Effector memory CD8-positive, alpha-beta T cell (primary cell): ENCODE measurements around the gene ITPR3.
A peak's percentile ranks its signal among the peaks of the same experiment; 100 is the strongest.

Source experiments
- ATAC-seq: fragments of 150-1000 bp; cut with Tn5 transposase; replicated peaks from 2 replicates; pipeline ENCODE4 v1.10.0; 2021; ENCODE audit warnings: mild to moderate bottlenecking, moderate library complexity
- DNase-seq, 3 experiments: peaks; one replicate each; pipeline ENCODE4 v3.0.0; 2021
- H3K27ac Mint-ChIP-seq, 2 donors: one replicate each; pipeline ENCODE4 v1.8.0; 2022; ENCODE audit warnings: mild to moderate bottlenecking in 2 of 2, mixed read lengths in 2 of 2, moderate library complexity in 2 of 2
- H3K27me3 Mint-ChIP-seq, 2 donors: one replicate each; pipeline ENCODE4 v1.8.0; 2022; ENCODE audit warnings: mixed read lengths in 2 of 2
- H3K36me3 Mint-ChIP-seq: one replicate; pipeline ENCODE4 v1.8.0; 2022; ENCODE audit warnings: mild to moderate bottlenecking, moderate library complexity, mixed read lengths; ENCODE audit not compliant: insufficient read depth
- H3K4me1 Mint-ChIP-seq, 2 donors: one replicate each; pipeline ENCODE4 v1.8.0; 2022; ENCODE audit warnings: low read depth in 2 of 2, mixed read lengths in 2 of 2
- H3K4me3 Mint-ChIP-seq, 2 donors: one replicate each; pipeline ENCODE4 v1.8.0; 2022; ENCODE audit warnings: mild to moderate bottlenecking in 2 of 2, mixed read lengths in 2 of 2, moderate library complexity in 2 of 2
- H3K9me3 Mint-ChIP-seq, 2 donors: one replicate each; pipeline ENCODE4 v1.8.0; 2022; ENCODE audit warnings: mixed read lengths in 2 of 2

ITPR3 gene

GRCh38 chr6:33585403-33586107 lies 35.6 kb upstream of the ITPR3 start:
- Mint-ChIP-seq H3K4me3 (peak overlapping the region; percentile 45 to 51), H3K4me1 (peaks cover 10 to 13% of the 10 kb centered on the region in 2 donors), H3K27me3 (no peaks in the 10 kb centered on the region), H3K36me3 (no peaks in the 10 kb centered on the region), H3K27ac (peak overlapping the region; percentile 80), H3K9me3 (no peaks in the 10 kb centered on the region)
- peak; percentile 96 for ATAC-seq
- DNase-seq: peak; percentile 85 to 93 (median 86)

DNA sequence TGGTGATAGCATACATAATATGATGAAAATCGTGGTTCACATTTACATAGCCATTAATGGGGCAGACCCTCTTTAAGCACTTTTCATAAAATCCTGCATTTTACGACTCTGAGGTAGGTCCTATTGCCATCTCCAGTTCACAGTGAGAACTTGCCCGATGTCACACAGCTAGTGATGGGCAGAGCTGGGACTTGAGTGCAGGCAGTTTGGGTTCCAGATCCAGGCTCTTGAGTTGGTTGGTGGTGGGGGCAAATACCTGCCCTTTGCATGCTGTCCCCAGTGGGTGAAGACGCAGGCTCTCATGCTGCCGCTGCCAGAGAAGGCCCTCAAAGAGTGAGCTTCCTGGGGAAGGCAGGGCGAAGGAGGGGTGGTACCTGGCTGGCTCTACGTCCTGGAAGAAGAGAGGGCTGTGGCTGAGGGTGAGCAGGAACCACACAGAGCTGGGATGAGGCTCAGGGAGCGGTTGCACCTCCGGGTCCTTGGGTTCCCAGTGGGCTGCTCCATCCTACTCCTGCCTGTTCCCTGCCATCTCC lies 34.9 kb upstream of the ITPR3 start:
- peak overlapping the region; percentile 45 to 51 for H3K4me3 Mint-ChIP-seq

GRCh38 chr6:33587529-33587928 lies 33.6 kb upstream of the ITPR3 start:
- no peaks in the 10 kb centered on the region for H3K9me3 Mint-ChIP-seq
- H3K27ac Mint-ChIP-seq: no peak overlapping the region
- no peak for ATAC-seq
- peaks cover 18 to 19% of the 10 kb centered on the region in 2 donors for H3K4me1 Mint-ChIP-seq
- H3K36me3 Mint-ChIP-seq: no peaks in the 10 kb centered on the region
- no peak for DNase-seq
- no peaks in the 10 kb centered on the region for H3K27me3 Mint-ChIP-seq
- H3K4me3 Mint-ChIP-seq: no peak overlapping the region

More for the DNA sequence above, 34.9 kb upstream of the ITPR3 start:
- H3K36me3 Mint-ChIP-seq: no peaks in the 10 kb centered on the region
- DNase-seq (no peak), ATAC-seq (peak; percentile 5)
- H3K27me3 Mint-ChIP-seq: no peaks in the 10 kb centered on the region
- H3K9me3 Mint-ChIP-seq: no peaks in the 10 kb centered on the region
- H3K4me1 Mint-ChIP-seq: peaks cover 11 to 15% of the 10 kb centered on the region in 2 donors
- peak overlapping the region; percentile 80 for H3K27ac Mint-ChIP-seq

- H3K4me3 Mint-ChIP-seq: no peak overlapping the region
- ATAC-seq: no peak
Observed at GRCh38 chr6:33588894-33589293, 32.2 kb upstream of the ITPR3 start.

DNA sequence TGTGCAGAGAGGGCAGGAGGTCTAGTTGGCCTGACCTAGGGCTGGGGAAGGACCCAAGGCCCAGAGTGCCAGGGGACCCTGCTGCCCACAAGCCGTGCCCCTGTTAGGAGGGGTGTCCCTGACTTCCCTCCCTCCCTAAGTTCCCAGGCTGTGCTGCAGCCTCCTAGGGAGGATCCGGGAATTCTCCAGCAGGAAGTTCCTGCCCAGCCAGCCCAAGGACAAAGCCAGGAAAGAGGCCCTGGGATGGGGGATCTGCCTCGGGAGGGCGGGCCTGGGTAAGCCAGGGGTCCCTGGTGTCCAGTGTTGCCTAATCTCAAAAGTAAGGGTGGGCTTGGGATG lies 31.8 kb upstream of the ITPR3 start:
- no peak for ATAC-seq
- Mint-ChIP-seq H3K4me3 (no peak overlapping the region), H3K4me1 (peaks cover 28% of the 10 kb centered on the region in 2 donors)

More at GRCh38 chr6:33588894-33589293, 32.2 kb upstream of the ITPR3 start:
- no peak for DNase-seq
- H3K27me3 Mint-ChIP-seq: no peaks in the 10 kb centered on the region
- no peaks in the 10 kb centered on the region for H3K9me3 Mint-ChIP-seq
- no peak overlapping the region for H3K27ac Mint-ChIP-seq
- no peaks in the 10 kb centered on the region for H3K36me3 Mint-ChIP-seq
- peaks cover 28% of the 10 kb centered on the region in 2 donors for H3K4me1 Mint-ChIP-seq

DNA sequence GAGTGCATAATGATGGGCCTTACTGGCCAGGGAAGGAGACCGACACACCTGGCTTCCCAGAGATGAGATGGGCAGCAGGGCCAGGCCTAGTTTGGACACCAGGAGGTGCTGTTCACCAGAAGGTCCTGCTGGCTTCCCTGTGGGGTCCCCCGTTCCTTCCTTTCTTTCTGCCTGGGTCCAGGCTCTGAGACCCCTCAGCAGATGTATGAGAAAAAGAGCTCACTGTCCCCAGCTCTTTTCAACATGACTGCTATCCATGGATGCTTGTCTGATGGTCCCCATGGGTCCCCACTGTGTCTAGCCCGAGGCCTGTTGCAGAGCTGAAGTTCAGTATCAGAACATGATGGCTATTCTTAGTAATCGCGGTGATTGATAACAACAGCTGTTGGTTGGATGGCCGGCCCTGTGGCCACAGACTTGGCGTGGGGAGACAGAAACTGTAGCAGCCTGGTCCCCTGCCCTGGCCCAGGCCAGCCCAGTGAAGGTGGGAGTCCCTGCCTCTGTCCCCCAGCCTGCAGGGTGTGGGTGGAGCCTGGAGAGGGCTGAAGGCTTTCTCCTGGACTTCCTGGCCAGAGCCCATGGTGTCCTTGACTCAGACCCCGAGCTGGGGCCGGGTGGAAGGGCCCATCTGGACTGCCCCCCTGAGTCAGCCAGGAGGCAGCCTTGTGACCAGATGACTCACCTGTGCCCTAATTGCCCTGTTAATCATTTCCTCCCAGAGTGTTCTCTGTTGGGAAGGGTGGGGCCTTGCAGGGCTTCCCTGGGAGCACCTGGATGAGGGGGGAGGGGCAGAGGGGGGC lies 31.2 kb upstream of the ITPR3 start:
- ATAC-seq (no peak), DNase-seq (peak in 1 of 3 experiments; percentile 41)
- Mint-ChIP-seq H3K9me3 (no peaks in the 10 kb centered on the region), H3K4me3 (no peak overlapping the region), H3K4me1 (peaks cover 28% of the 10 kb centered on the region in 2 donors), H3K27me3 (no peaks in the 10 kb centered on the region), H3K36me3 (no peaks in the 10 kb centered on the region), H3K27ac (peak overlapping the region in 1 of 2 donors; percentile 62)

More for the DNA sequence above, 31.8 kb upstream of the ITPR3 start:
- Mint-ChIP-seq H3K9me3 (no peaks in the 10 kb centered on the region), H3K27me3 (no peaks in the 10 kb centered on the region), H3K36me3 (no peaks in the 10 kb centered on the region), H3K27ac (no peak overlapping the region)
- no peak for DNase-seq

- DNase-seq (no peak), ATAC-seq (no peak)
- Mint-ChIP-seq H3K9me3 (no peaks in the 10 kb centered on the region), H3K36me3 (peaks cover 3% of the 10 kb centered on the region), H3K27me3 (no peaks in the 10 kb centered on the region), H3K4me3 (no peak overlapping the region), H3K4me1 (peaks cover 24% of the 10 kb centered on the region in 2 donors), H3K27ac (peak overlapping the region; percentile 62 to 63)
Observed at GRCh38 chr6:33590531-33591198, 30.5 kb upstream of the ITPR3 start.

- peaks cover 3% of the 10 kb centered on the region for H3K36me3 Mint-ChIP-seq
- no peaks in the 10 kb centered on the region for H3K27me3 Mint-ChIP-seq
- no peaks in the 10 kb centered on the region for H3K9me3 Mint-ChIP-seq
- peak overlapping the region; percentile 63 to 87 for H3K27ac Mint-ChIP-seq
- ATAC-seq (no peak), DNase-seq (no peak)
- peak overlapping the region; percentile 65 to 83 for H3K4me3 Mint-ChIP-seq
- peaks cover 17 to 22% of the 10 kb centered on the region in 2 donors for H3K4me1 Mint-ChIP-seq
Observed at GRCh38 chr6:33591424-33592032, 29.6 kb upstream of the ITPR3 start.

- Mint-ChIP-seq H3K9me3 (no peaks in the 10 kb centered on the region), H3K27ac (peak overlapping the region; percentile 18 to 87), H3K4me1 (peaks cover 19 to 21% of the 10 kb centered on the region in 2 donors), H3K36me3 (peaks cover 3% of the 10 kb centered on the region), H3K4me3 (peak overlapping the region; percentile 65 to 83), H3K27me3 (no peaks in the 10 kb centered on the region)
- DNase-seq (no peak), ATAC-seq (no peak)
Observed at GRCh38 chr6:33592280-33592594, 28.9 kb upstream of the ITPR3 start.

DNA sequence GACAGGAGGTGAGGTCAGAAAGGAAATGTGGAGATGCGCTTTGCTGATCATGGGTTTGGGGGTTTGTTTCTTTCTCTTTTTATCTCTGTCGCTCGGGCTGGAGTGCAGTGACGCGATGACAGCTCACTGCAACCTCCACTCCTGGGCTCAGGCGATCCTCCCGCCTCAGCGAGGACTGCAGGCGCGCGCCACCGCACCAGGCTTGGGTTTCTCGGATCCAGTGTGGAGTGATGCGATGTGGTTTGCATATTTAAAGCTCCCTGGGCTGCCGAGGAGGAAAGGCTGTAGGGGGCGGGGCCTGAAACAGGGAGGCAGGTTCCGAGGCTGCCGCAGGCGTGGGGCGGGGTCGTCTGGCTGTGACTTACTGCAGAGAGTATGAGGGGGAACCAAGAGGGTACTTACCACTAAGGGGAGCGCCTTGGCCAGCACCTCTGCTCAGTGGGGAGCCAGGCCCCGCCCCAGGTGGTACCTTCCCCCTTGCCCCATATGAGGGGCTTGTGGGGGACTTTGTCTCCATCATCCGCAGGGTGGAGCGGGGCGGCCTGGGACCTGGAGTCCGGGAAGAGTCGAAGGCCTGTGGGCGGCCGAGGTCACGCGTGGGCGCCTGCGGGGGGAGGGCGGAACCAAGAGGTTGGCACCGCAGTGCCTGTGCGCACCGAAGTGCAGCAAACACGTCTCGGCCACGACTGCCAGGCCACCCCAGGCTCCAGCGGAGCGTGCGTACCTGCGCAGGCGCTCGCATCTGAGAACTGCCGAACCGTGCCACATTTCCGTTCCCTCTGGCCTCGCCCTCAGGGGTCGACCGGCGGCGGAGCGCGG lies 28.3 kb upstream of the ITPR3 start:
- Mint-ChIP-seq H3K4me1 (peaks cover 19 to 21% of the 10 kb centered on the region in 2 donors), H3K4me3 (peak overlapping the region; percentile 65 to 83), H3K27me3 (no peaks in the 10 kb centered on the region), H3K36me3 (peaks cover 3% of the 10 kb centered on the region), H3K9me3 (no peaks in the 10 kb centered on the region), H3K27ac (peak overlapping the region; percentile 18 to 87)
- peak in 2 of 3 experiments; percentile 37 to 38 for DNase-seq
- ATAC-seq: peak; percentile 82

GRCh38 chr6:33593414-33593727 lies 27.8 kb upstream of the ITPR3 start:
- DNase-seq (no peak), ATAC-seq (no peak)
- H3K36me3 Mint-ChIP-seq: peaks cover 3% of the 10 kb centered on the region
- H3K4me1 Mint-ChIP-seq: peaks cover 19 to 22% of the 10 kb centered on the region in 2 donors
- peak overlapping the region; percentile 65 to 83 for H3K4me3 Mint-ChIP-seq
- no peaks in the 10 kb centered on the region for H3K9me3 Mint-ChIP-seq
- peak overlapping the region; percentile 18 to 87 for H3K27ac Mint-ChIP-seq
- H3K27me3 Mint-ChIP-seq: no peaks in the 10 kb centered on the region

DNA sequence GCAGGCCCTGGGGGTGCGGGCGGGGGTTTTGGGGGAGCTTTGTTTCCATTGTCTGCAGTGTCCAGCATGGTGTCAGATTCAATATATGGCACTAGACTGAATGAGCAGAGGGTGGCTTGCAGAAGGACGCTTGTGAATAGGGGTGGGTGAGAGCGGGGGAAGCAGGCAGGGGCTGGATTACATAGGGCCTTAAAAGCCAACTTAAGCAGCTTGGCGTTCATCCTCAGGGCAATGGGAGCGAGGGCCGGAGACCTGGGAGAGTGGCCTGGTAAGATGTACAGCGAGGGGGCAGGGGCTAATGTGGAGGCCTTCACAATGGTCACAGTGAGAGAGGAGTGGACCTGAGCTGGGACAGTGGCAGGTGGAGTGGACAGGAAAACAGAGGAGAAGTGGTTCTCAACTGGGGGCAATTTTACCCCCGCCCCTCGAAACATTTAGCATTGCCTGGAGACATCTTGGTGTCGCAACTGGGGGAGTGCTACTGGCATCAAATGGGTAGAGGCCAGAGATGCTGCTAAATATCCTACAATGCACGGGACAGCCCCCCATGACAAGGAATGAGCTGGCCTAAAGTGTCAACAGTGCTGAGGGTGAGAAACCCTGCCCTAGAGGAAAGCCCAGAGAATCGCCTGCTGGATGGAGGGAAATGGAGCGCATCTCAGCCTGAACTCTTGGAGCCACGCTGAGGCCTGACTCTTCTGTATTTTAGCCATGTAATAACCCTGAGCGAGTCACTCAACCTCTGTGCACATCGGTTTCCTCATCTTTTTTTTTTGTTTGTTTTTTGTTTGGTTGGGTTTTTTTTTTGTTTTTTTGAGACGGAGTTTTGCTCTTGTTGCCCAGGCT lies 25.9 kb upstream of the ITPR3 start:
- Mint-ChIP-seq H3K9me3 (no peaks in the 10 kb centered on the region), H3K27ac (peak overlapping the region in 1 of 2 donors; percentile 23), H3K36me3 (peaks cover 3% of the 10 kb centered on the region), H3K27me3 (no peaks in the 10 kb centered on the region), H3K4me1 (peaks cover 19 to 22% of the 10 kb centered on the region in 2 donors), H3K4me3 (no peak overlapping the region)
- no peak for ATAC-seq
- DNase-seq: no peak
